NOMO-1 treated with DMSO at 0.1 percent for 48 hours (cell line): ENCODE data around the gene WDR83.
A peak's percentile ranks its signal among the peaks of the same experiment; 100 is the strongest.
"Not testable (repeated sequence)": the region's sequence is repeated elsewhere in the genome, so short reads cannot be mapped to it uniquely, and the experiment has no call there.

Experiments used
- DNase-seq: peaks from one replicate; lab custom pipeline; 2025; ENCODE audit not compliant: unreplicated experiment; lab: John Stamatoyannopoulos, UW

The WDR83 gene

DNA sequence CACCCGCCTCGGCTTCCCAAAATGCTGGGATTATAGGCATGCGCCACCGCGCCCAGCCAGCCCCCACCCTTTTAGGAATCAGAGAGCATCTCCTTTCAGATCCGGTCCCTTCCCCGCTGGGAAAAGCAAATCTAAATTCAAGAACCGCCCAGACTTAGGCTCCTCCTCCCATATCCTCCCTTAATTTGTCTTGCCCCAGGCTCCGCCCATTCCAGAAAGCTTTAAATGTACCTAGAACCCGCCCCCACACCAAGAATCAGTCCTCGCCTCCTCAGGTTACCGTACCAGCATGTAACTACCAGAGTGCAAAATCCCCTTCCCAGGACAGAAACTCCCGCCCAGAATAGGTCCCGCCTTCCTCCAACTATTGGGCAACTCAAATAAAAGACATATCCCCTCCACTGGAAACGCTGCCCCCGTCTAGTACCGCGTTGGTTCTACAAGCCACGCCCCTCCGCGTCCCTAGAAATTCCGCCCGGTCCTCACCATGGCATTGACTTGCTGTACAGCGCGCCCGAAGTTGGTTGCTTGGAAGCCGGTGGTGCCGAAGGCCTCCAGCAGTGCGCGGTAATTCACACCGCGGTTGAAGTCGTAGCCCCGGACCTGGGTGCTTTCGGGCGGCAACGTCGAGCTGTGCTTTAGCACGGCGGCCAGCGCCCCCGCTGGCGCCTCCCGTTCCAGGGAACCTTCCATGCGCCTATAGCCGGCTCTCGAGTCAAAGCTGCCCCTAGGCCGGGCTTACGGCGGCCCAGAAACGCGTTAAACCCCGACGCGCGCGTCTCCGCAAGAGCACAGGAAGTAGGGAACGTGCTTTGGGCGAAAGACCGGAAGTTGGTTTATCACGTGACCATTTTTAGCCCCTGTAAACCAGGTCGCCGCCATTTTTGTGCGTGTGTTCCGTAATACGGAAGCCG is 14.7 kb downstream of the WDR83 start, which contains the start of gene DHPS:
Gene DHPS, minus strand, starts transcription at position 807 of the 914 bp plus-strand sequence. Its CDS starts 114 bp downstream, at position 693.
- peak; percentile 92 for DNase-seq

DNA sequence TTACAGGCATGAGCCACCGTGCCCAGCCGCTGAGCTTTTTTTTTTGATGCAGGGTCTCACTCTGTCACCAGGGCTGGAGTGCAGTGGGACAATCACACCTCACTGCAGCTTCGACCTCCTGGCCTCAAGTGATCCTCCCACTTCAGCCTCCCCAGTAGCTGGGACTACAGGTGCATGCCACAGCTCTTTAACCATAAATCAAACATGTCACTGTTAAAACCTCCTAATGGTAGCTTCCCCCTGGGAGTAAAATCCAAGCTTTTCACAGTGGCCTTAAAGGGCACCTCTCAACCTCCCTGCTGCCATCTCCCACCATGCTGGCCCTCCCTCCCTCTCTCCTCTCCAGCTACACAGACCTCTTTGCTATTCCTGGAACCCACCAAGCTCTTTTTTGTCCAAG is 19.2 kb downstream of the WDR83 start:
- DNase-seq, result no peak

GRCh38 chr19:12687496-12688196 is 21.0 kb downstream of the WDR83 start, which contains the start of gene GNG14:
GNG14 (plus strand) TSS chr19:12687998; CDS start chr19:12688049, 51 bp downstream.
- DNase-seq, result no peak

- no peak for DNase-seq
Measured at GRCh38 chr19:12689012-12689411, 22.4 kb downstream of the WDR83 start.

- no peak for DNase-seq
Measured at GRCh38 chr19:12689581-12690216, 23.1 kb downstream of the WDR83 start.

- no peak for DNase-seq
Measured at GRCh38 chr19:12692960-12693359, 26.4 kb downstream of the WDR83 start.

- no peak for DNase-seq
Measured at GRCh38 chr19:12694641-12695040, 28.0 kb downstream of the WDR83 start.

- DNase-seq, result no peak
Measured at GRCh38 chr19:12695096-12695495, 28.5 kb downstream of the WDR83 start.

- DNase-seq, result no peak
Measured at GRCh38 chr19:12695514-12695913, 28.9 kb downstream of the WDR83 start.

- DNase-seq, result no peak
Measured at GRCh38 chr19:12695997-12696365, 29.4 kb downstream of the WDR83 start.

DNA sequence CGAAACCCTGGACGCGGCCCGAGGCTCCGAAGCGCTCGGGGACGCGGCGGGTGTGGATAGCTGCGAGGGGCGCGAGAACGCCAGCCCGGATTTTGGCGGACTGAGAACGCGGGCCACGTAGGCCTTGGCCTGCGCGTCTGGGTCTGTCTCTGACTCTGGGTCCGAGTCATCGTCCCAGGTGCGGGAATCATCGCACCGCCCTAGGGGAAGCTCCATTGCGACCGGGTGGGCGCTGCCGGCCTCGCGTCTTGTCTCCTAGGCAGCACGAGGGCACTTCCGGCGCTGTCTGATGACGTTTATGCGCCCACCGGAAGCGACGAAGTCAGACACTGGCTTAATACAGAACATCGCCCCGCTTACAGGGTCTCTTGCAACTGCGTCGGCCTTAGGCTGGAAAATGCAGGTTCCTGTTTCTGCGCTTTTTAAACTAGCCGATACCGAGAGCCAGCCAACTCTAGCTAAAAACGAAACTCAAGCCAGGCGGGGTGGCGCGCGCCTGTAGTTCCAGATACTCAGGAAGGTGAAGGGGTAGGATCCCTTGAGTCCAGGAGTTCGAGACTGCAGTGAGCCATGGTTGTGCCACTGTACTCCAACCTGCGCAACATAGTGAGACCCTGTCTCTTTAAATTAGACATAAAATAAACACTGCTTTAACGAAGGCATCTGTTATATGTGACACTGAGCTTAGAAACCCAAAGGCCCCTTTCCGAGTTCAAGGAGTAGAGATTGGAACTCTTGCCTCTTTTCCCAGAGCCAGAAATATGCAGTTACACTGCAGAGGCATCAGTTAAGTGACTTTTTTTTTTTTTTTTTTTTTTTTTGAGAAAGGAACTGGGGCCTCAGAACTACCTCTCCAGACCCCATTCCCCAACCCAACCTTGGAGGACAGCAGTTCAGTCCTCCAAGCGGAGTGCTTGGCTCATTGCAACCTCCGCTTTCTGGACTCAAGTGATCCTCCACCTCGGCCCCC is 30.0 kb downstream of the WDR83 start, which contains the start of gene FBXW9:
Gene FBXW9, minus strand, starts transcription at position 266 of the 970 bp plus-strand sequence. Its CDS starts 50 bp downstream, at position 216.
- DNase-seq, result peak; percentile 93

DNA sequence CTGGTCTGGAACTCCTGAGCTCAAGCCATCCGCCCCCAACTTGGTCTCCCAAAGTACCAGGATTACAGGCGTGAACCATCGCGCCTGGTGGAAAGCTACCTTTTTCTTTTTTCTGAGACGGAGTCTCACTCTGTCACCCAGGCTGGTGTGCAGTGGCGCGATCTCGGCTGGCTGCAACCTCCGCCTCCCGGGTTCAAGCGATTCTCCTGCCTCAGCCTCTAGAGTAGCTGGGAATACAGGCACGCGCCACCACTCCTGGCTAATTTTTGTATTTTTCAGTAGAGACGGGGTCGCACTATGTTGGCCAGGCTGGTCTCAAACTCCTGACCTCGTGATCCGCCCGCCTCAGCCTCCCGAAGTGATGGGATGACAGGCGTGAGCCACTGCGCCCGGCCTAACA is 30.8 kb downstream of the WDR83 start:
- not testable (repeated sequence) for DNase-seq

DNA sequence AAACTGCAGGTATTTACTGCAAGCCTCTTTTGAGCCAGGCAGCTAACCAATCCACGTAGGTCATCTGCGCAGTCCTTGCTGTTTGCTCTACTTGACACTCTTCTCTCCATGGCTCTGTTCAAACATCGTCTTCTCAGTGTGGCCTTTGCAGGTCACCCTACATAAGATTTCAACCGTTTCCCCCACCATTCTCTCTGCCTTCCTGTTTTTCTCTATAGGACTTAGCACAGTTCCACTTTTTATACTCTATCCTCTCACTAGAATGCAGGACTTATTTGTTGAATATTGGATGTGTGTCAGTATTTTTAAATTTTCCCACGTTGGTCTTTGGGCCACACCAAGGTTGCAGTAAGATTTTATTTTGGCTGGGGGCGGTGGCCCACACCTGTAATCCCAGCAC is 31.5 kb downstream of the WDR83 start:
- DNase-seq, result no peak

DNA sequence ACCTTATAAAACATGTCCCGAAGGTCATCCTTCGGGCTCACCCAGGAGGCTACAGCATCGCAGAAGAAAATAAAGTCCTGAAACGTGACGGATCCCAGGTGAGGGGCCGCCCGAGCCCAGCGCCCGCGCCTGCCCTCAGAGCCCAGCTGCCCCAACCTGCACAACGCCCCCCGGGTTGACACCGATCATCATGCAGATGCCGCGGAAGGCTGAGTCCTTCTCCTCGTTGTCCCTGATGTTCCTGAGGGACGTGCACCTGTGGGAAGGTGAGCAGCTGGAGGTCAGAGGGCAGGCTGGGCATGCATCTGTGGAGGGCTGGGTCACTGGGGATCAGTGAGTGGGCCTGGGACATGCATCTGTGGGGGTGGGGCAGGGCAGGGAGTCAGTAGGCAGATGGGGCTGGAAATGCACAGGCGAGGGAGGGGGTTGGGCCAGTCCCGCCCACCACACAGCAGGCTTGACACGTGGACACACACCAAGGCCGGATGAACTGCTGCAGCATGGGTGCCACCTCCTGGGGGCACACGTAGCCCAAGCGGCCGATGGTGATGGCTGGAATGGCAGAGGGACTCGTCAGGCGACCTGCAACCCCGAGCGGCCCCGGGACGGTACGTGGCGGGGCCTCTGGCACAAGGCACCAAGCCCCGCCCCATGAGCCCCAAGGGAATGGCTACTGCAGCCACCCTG is 35.1 kb downstream of the WDR83 start:
- DNase-seq, result no peak

DNA sequence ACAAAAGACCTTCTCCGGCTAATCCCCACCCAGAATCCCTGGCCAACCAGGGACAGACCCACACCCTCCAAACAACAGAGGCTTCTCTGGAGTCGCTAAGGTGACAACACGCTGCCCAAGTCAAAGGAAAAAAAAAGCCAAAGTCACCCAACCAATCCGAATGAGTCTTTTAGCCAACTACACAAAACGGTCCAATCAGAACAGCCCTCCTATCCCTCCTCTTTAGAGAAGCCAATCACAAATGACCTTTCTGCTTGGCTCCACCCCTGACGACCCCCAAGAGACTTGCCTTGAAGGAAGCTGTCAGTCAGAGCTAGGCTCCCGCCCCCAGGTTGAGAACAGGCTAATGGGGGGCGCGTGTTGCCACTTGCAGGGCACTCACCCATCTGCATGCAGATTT is 36.4 kb downstream of the WDR83 start:
- peak; percentile 15 for DNase-seq

GRCh38 chr19:12705169-12705568 is 38.6 kb downstream of the WDR83 start:
- no peak for DNase-seq

DNA sequence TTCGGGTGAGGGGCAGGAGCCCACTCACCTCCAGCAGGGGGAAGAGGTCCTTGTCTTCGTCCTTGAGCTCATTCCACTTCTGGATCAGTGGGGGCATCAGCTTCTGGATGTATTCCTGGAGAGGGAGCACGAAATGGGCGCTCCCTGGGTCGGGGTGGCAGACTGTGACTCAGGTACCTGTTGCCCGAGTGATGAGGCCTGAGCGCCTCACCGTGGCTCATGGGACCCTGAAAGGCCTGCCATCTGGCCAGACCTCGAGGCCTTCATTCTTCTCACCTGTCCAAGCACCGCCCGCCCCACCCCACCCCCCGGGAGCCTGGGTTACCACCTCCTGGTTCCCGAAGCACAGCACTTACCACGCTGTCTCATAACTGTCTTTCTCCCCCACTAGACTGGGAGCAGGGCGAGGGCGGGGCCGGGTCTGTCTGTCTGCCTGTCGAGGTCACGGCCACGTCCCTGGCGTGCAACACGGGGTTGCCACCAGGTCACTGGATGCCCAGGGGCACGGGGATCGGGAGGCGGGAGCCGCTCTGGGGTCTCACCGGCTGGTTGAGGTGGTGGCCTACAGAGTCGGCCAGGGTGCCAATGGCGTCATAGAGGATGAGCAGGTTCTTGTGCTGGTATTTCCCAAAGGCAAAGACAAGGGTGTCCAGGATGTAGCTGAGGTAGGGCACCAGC is 39.2 kb downstream of the WDR83 start:
- DNase-seq, result no peak

DNA sequence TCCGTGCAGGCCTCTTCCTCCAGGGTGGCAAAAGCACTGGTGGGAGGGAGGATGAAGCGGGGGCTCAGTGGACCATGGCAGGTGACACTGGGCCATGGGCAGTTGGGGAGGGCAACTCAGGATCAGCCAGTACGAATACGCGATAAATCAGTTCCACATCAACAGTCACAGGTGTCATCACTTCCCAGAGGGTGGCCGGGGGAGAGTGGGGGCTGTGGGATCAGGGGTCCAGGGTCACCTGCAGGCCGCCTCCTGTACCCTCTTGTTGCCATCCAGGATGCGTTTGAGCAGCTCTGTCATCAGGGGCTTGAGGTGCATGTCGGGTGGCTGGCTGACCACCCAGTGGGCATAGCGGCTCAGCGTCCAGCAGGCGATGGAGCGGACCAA is 39.7 kb downstream of the WDR83 start:
- DNase-seq, result no peak

DNA sequence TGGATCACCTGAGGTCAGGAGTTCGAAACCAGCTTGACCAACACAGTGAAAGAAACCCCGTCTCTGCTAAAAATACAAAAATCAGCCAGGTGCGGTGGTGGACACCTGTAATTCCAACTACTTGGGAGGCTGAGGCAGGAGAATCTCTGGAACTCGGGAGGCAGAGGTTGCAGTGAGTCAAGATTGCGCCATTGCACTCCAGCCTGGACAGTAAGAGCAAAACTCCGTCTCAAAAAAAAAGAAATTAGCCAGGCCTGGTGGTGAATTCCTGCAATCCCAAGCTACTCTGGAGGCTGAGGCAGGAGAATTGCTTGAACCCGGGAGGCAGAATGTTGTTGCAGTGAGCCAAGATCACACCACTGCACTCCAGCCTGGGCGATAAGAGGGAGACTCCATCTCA is 42.0 kb downstream of the WDR83 start:
- no peak for DNase-seq
